T47D (cell line): Measurements from ENCODE around the gene MNT.
A peak's percentile ranks its signal among the peaks of the same experiment; 100 is the strongest.

ENCODE experiments used
- DNase-seq, 2 experiments: peaks; one replicate each; pipeline versions ENCODE4 v3.0.0 to v3.0.0-alpha.2; 2011 to 2012; ENCODE audit warnings: low read depth in 1 of 2, low spot score in 1 of 2
- JUND ChIP-seq: IDR thresholded peaks from 2 replicates; pipeline ENCODE4 v1.6.1; 2012; ENCODE audit warnings: low read depth
- in situ Hi-C: cut with HindIII; loops from 2 replicates; pipeline ENCODE4 v1.10.0; 2016; ENCODE audit warnings: low sequenced_read_pairs, low pct_unique_long_range_greater_than_20kb

The MNT gene

DNA sequence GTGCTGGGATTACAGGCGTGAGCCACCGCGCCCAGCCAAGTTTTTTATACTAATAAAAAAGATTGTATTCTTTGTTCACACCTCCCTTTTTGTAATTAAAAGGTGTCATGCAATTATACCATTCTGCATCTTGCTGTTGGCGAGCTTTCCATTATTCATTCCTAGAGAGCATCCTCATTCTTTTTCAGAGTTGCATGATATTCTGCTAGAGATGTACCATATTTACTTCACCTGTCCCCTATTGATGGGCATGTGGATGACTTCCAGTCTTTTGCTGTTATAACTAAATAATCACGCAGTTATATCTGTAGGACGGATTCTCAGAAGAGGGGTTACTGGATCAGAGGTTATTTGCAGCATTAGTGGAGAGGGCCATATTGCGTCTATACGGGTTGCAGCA is 46.5 kb downstream of the MNT start:
- no peak for TF ChIP-seq JUND
- in situ Hi-C loops, result no loop called here
- DNase-seq, result no peak

DNA sequence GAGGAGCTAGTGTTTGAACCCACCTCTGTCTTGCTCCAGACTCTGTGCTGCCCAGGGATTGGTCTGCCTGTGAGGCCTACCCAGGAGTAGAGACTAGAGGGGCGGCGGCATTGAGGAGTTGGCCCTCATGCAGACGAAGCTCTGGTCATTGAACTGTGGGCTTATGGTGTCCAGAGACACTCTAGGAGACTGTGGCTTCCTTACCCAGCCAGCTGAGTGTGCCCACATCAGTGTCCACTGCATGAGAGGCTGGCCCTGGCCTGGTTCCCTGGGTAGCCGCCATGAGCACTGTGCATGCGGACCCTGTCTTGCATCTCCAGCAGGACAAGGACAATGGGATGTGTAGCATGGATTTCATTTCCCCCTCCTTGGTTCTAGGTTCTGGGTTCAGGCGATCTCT is 49.6 kb downstream of the MNT start:
- no peak for DNase-seq
- in situ Hi-C loops, result no loop called here
- no peak for TF ChIP-seq JUND

DNA sequence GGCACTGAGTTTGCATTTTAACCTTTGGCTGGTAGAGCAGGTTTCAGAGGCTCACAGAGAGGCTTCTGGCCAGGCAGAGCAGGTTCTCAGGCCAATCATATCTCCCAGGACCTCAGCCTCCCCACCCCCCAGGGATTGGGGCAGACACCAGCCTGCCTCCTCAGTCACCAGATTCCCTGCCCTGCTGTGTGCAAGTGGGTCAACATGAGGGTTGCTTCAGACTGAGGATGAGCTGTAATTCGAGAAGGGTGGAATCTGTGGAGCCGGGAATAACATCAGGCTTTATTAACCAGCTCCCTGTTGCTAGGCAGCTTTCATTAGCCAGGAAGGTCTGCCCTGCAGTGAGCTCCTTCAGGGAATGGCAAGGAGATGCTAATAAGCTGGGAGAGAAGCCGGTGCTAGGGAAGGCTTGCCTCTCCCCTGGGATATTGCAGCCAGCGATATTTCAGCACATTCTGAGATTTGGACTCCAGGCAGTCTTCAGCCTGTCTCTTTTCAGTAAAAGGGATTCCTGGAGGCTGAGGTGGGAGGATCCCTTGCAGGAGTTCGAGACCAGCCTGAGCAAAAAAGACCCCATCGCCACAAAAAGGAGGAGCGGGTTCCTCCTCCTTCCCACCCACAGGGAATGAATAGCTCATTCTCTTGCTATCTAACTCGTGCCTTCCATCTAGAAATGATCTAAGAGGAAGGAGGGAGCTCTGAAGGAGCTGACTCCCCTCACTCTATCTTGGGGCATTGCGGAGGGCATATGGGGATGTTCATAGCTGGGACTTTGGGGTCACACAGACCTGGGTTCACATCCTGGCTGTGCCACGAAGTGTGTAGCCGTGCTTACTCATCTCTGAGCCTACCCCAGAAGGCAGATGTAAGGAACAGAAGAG is 52.8 kb downstream of the MNT start:
- in situ Hi-C loops, result no loop called here

DNA sequence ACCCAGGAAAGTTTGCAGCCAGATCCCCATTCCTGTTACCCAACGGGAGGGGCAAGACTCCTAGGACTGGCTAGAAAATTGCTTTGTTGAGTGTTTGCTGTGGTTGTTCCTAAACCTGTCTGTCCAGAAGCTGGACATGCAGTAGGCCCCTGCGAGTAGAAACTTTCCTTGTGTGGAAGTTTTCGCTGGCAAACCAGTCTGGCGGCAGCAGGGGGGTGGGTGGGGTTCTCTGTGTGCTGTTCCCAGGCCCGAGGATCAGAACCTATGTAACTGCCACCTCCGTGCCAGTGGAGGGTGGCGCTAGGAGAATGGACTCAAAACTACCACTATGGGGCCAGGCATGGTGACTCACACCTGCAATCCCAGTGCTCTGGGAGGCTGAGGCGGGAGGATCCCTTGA is 54.4 kb downstream of the MNT start:
- DNase-seq, result peak; percentile 64 to 97
- in situ Hi-C loops, result no loop called here
- 0 out of 2 replicates have a peak, but pooled peaks have one; percentile 19 for TF ChIP-seq JUND

More for the DNA sequence above, 52.8 kb downstream of the MNT start:
- TF ChIP-seq JUND, result no peak
- peak; percentile 69 to 98 for DNase-seq

DNA sequence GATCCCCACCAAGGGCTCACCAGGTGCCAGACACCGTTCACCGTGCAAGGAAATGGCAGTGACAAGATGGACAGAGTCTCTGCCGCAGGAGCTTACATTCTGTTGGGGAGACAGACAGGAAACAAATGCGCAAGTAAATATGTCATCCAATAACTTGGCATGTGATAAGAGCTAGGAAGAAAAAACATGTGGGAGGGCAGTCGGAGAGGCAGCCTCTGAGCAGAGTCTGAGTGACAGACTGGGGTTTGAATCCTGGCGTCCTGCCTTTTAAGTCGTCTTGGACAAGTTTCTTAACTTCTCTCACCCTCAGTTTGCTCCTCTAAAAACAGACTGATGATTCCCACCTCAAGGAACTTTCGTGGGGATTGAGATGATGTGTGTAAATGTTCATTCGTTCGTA is 56.3 kb downstream of the MNT start:
- no peak for TF ChIP-seq JUND
- in situ Hi-C loops, result no loop called here
- no peak for DNase-seq

DNA sequence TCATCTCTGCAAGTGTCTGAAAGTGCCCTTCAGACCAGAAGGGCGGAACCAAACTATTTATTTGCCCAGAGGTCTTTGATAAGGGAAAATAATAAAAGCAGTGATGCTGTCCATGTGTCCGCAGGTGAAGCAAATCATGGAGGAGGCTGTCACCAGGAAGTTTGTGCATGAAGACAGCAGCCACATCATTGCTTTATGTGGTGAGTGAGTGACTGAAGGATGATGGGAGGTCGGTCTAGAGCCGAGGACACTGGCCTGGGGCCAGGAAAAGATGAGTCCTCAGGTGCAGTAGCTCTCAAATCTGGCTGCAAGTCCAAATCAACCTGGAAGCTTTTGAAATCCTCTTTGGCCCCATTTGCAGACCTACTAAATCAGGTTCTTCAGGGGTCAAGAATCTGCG is 57.4 kb downstream of the MNT start:
- in situ Hi-C loops, result no loop called here
- DNase-seq, result no peak
- no peak for TF ChIP-seq JUND

DNA sequence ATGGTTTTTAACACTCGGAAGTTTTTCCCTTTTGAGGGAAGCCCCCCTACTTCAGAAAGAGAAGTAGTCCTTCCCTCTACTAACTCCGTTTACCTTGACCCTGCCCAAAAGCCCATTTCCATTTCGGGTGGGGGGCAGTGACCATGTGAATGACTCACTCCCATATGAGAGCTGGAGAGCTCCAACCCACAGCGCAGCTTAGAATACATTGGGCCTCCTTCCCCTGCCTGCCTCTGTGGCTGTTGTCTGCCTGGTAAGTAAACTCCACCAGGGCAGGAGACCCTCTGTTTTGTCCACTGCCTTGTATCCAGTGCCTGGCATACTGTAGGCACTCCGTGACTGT is 62.6 kb downstream of the MNT start:
- in situ Hi-C loops, result no loop called here
- DNase-seq, result no peak
- no peak for TF ChIP-seq JUND

DNA sequence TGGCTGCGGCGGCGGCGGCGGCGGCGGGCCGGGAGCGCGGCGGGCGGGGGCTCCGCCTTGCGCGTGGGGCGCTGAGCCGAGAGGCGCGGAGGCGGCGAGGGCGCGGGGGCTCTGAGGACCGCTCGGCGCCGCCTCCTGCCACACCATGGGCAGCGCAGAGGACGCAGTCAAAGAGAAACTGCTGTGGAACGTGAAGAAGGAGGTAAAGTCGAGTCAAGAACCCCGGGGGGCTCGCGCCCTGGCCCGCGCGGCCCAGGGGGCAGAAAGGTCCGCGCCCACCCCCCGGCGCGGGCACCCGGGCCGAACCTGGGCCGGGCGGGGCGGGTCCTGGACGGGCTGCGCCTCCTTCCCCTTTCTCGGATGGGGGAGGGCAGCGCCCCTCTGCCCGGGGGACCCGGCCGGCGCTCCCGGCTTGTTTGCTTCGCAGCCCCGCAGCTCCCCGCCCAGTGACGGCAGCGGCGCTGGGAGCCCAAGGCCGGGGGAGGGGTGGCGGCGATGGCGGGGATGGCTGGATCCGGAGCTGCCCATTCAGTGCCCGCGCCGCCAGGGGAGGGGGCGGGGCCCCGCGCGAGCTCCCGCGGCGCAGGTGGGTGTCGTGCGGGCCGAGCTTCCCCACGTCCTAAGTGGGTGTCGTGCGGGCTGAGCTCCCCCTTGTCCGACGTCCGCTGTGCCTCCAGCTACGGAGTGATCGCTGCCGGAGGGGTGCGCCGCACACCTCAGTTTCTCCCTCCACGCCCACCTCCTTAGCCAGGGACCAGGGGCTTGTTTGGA is 63.1 kb downstream of the MNT start:
- in situ Hi-C loops, result no loop called here
- DNase-seq, result peak; percentile 81 to 85
- TF ChIP-seq JUND, result no peak

DNA sequence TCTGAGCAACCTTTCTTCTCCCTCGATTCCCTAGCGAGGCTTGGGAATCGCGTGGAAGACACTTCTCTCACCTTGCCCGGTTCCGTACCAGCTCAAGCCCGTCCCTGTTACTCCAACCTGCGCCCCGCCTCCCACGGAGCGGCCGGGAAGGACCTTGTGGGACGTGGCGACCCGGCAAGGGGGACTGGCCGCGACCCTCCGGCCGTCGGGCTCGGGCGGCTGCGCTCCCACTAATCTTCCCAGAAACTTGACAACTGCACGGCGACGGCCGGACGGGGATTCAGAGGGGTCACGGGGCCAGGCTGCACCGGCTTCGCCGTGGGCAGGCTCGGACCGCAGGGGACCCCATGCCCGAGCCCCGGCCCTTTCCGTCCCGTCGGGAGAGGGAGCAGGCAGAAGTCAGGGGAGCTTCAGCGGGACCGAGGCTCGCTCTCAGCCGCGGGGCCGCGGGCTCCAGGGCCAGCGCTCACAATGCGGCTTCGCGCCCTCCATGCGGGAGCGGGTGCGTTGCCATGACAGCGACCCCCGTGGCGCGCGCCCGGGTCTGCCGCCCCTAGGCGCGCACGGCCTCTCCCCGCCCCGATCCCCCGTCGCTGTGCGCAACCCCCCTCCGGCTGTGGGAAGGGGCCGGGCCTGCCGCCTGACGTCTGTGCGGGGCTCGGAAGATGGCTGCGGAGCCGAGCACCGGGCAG is 63.9 kb downstream of the MNT start, which contains the start of gene SGSM2:
SGSM2 (plus strand) TSS at position 650 of the 692 bp plus-strand sequence. CDS start 188 bp downstream, outside the sequence.
- in situ Hi-C loops, result no loop called here
- peak; percentile 58 to 66 for DNase-seq
- TF ChIP-seq JUND, result no peak

DNA sequence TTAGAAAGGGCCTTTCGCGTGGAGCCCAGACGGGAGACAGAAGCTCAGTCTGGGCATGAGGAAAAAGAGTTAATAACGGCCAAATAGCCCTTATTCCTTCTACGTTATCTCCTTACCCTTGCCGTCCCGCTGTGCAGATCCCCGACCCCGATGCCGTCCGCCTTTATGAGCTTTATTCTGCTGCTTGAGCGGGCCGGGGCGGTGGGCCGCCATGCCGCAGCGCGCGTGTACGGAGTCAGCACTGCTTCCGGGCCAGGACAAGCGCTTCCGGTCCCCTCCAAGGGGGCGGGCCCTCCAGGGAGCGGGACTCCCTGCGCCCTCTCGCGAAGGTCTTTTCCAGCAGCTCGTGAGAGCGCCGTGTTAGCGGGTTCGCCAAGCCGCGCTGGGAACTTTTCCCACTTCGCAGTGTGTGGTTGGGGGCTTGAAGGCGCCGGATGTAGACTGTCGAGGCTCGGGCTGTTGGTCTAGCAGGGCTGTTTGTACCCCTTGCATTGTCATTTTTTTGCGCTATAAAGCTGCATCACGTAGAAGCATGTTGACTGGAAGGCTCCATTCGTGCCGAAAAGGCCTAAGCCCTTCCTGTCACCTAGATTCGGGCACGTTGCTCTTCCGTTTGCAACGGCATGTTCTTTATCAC is 64.5 kb downstream of the MNT start, which contains the start of gene TSR1:
TSR1 (minus strand) TSS at position 243 of the 637 bp plus-strand sequence; CDS start at position 213, 30 bp downstream.
- peak; percentile 87 to 91 for DNase-seq
- no peak; the same call in 1 of the 2 replicates for TF ChIP-seq JUND
- in situ Hi-C loops, result no loop called here

DNA sequence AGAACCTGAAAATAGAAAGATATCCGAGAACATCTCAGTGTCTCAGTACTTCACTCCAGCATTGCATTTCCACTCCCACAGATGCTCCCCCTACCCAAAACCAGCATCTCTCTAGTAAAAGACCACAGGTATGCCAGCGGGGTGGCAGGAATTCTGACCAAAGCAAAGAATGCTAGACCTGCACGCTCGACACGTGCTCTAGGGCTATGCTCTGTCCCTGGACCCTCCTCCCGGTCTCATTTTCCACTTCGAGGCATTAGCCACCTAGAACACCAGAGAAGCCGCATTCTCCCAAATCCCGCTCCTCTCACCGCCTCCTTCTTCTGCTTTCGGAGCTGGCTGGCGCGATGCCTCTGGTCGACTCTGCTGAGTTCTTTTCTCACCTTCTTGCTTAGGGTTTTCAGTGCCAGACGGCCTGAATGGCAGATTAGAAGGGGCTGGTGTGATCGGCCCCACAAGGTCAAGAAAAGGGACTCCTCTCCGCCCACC is 65.1 kb downstream of the MNT start:
- TF ChIP-seq JUND, result no peak
- in situ Hi-C loops, result no loop called here
- DNase-seq, result no peak
